Stimulated activated CD4-positive, alpha-beta T cell treated with anti-CD3 and anti-CD28 coated beads, Interleukin-1b, Interleukin-23, amount 100 ng/mL, for 1 hour (primary cell): ENCODE measurements around the gene MYOF.
"Not testable (repeated sequence)": the region's sequence is repeated elsewhere in the genome, so short reads cannot be mapped to it uniquely, and the experiment has no call there.

ENCODE experiments used
- DNase-seq, 2 donors: peaks; one replicate each; pipeline ENCODE4 v3.0.0-alpha.2; 2020; ENCODE audit warnings: low read depth in 2 of 2

MYOF gene

GRCh38 chr10:93420944-93421825, 60.9 kb downstream of the MYOF start:
- DNase-seq: no peak

GRCh38 chr10:93420091-93420490, 62.0 kb downstream of the MYOF start:
- no peak for DNase-seq

- not testable (repeated sequence) for DNase-seq
These were observed 63.1 kb downstream of the MYOF start for GRCh38 chr10:93419016-93419415.

GRCh38 chr10:93417921-93418320, 64.2 kb downstream of the MYOF start:
- DNase-seq: no peak

- DNase-seq: no peak
These were observed 64.9 kb downstream of the MYOF start for GRCh38 chr10:93417266-93417665.

GRCh38 chr10:93416824-93417223, 65.3 kb downstream of the MYOF start:
- no peak for DNase-seq

GRCh38 chr10:93415693-93416092, 66.4 kb downstream of the MYOF start:
- no peak for DNase-seq

- DNase-seq: no peak
These were observed 68.9 kb downstream of the MYOF start for GRCh38 chr10:93413252-93413689.

- DNase-seq: no peak
These were observed 69.3 kb downstream of the MYOF start for GRCh38 chr10:93412801-93413200.

GRCh38 chr10:93410697-93411348, 71.3 kb downstream of the MYOF start:
- no peak for DNase-seq

GRCh38 chr10:93408783-93409182, 73.4 kb downstream of the MYOF start:
- DNase-seq: no peak

GRCh38 chr10:93406364-93407145, 75.6 kb downstream of the MYOF start:
- no peak for DNase-seq

GRCh38 chr10:93404048-93404354, 78.1 kb downstream of the MYOF start:
- DNase-seq: no peak

- no peak for DNase-seq
These were observed 78.7 kb downstream of the MYOF start for GRCh38 chr10:93403152-93404047.

GRCh38 chr10:93402192-93402591, 79.9 kb downstream of the MYOF start:
- no peak for DNase-seq

GRCh38 chr10:93398528-93398927, 83.6 kb downstream of the MYOF start:
- DNase-seq: no peak

- no peak for DNase-seq
These were observed 85.1 kb downstream of the MYOF start for GRCh38 chr10:93397020-93397419.

- DNase-seq: no peak
These were observed 88.9 kb downstream of the MYOF start for GRCh38 chr10:93393211-93393610.

GRCh38 chr10:93392121-93392520, 90.0 kb downstream of the MYOF start:
- no peak for DNase-seq

- no peak for DNase-seq
These were observed 91.6 kb downstream of the MYOF start for GRCh38 chr10:93390306-93391090.
